Testis (tissue), 3 donors: ENCODE results near the gene EFR3B. TPM values are rescaled to one million over a fixed set of nuclear protein-coding genes. Genes with fewer than 3 reads are reported as not detected.

ENCODE experiments used
- DNase-seq: peaks from one replicate; pipeline ENCODE4 v3.0.0-alpha.2; 2019
- H3K27ac ChIP-seq, 2 donors: fragments of 200-600 bp; sonication (generic); one replicate each; pipeline ENCODE4 v1.5.1; 2019
- H3K27me3 ChIP-seq: fragments of 200-600 bp; sonication (generic); one replicate; pipeline ENCODE4 v1.5.1; 2019
- H3K36me3 ChIP-seq: fragments of 200-600 bp; sonication (generic); one replicate; pipeline ENCODE4 v1.5.1; 2017; ENCODE audit warnings: low read depth; ENCODE audit errors: missing control alignments
- H3K4me1 ChIP-seq: fragments of 200-600 bp; sonication (generic); one replicate; pipeline ENCODE4 v1.5.1; 2019
- H3K4me3 ChIP-seq, 2 donors: fragments of 200-600 bp; sonication (generic); one replicate each; pipeline ENCODE4 v1.5.1; 2017 to 2019
- H3K9me3 ChIP-seq: fragments of 200-600 bp; sonication (generic); one replicate; pipeline ENCODE4 v1.5.1; 2017
- CTCF ChIP-seq, 3 experiments: fragments of 450-650 bp in 2 of 3; fragments of 200-600 bp in 1 of 3; sonication (generic) in 1 of 3; IDR thresholded peaks; one replicate each; pipeline ENCODE4 v1.5.1; 2016 to 2019; ENCODE audit warnings: antibody characterized with exemption in 3 of 3, mild to moderate bottlenecking in 2 of 3, moderate library complexity in 1 of 3
- POLR2A ChIP-seq: fragments of 450-650 bp; IDR thresholded peaks from one replicate; pipeline ENCODE4 v1.6.1; 2017; ENCODE audit warnings: antibody characterized with exemption, mild to moderate bottlenecking, moderate library complexity
- WGBS, 2 donors: methylation state at CpG; one replicate each; pipeline ENCODE4 v1.1.5; 2018; 5-methylcytosine and 5-hydroxymethylcytosine counted together
- intact Hi-C: fragments of 100-400 bp; cut with DNase I; formaldehyde crosslinking; loops from one replicate; pipeline ENCODE4 v1.15.1; 2023; ENCODE audit warnings: low total_unique reads
- polyA plus RNA-seq: library from polyadenylated mRNA; stranded (reverse); fragments of 350-450 nt; fragmentation: Illumina TruSeq; extraction: RNeasy Lipid Tissue Mini Kit (QIAGEN cat#74804); gene quantifications from one replicate; pipeline ENCODE4 v1.2.3, GENCODE V29; 2014; ENCODE audit warnings: low read depth, low replicate concordance; ENCODE audit not compliant: insufficient read depth
- total RNA-seq, 2 donors: library from RNA; depleted of rRNA; stranded (reverse); fragments of >200 nt; gene quantifications; one replicate each; pipeline ENCODE4 v1.2.3, GENCODE V29; 2016

Gene EFR3B
- total and polyA plus RNA-seq, 3 donors from 2014 or later, result 3.0 to 3.7 (median 3.6) TPM

GRCh38 chr2:25041307-25041927 is 459 bp upstream of the EFR3B start:
- 1% methylated on average over 22 to 28 of the region's 28 CpGs for WGBS, 2 donors
- no peaks in the 10 kb centered on the region for H3K9me3 ChIP-seq
- H3K4me3 ChIP-seq, result peak overlapping the region; percentile 60 to 82
- DNase-seq, result peak; percentile 49
- H3K27ac ChIP-seq, result no peak overlapping the region
- H3K4me1 ChIP-seq, result peaks cover 12% of the 10 kb centered on the region
- no peaks in the 10 kb centered on the region for H3K27me3 ChIP-seq
- peak in 2 of 3 experiments; percentile 9 to 11 for TF ChIP-seq CTCF (IDR thresholded peaks at IDR 0.05)
- TF ChIP-seq POLR2A, result no peak
- intact Hi-C loops, result loop anchor here (10.0 kb wide), 1 partner anchor 83 kb away; no protein-coding TSS in a partner anchor
- no peaks in the 10 kb centered on the region for H3K36me3 ChIP-seq

GRCh38 chr2:25042321-25043240 is 705 bp downstream of the EFR3B start:
- H3K27ac ChIP-seq, result peak overlapping the region; percentile 31 to 47
- no peak for TF ChIP-seq CTCF (IDR thresholded peaks at IDR 0.05)
- no peak for TF ChIP-seq POLR2A
- H3K36me3 ChIP-seq, result no peaks in the 10 kb centered on the region
- peak overlapping the region; percentile 60 to 82 for H3K4me3 ChIP-seq
- intact Hi-C loops, result loop anchor here (10.0 kb wide), 1 partner anchor 82 kb away; no protein-coding TSS in a partner anchor
- WGBS, 2 donors, result 1 to 4% methylated on average over 7 to 62 of the region's 76 CpGs
- no peaks in the 10 kb centered on the region for H3K27me3 ChIP-seq
- H3K9me3 ChIP-seq, result no peaks in the 10 kb centered on the region
- H3K4me1 ChIP-seq, result peaks cover 12% of the 10 kb centered on the region
- peak; percentile 27 for DNase-seq

- Histone ChIP-seq H3K4me3 (no peak overlapping the region), H3K27me3 (no peaks in the 10 kb centered on the region), H3K4me1 (peaks cover 12% of the 10 kb centered on the region), H3K9me3 (no peaks in the 10 kb centered on the region), H3K27ac (no peak overlapping the region), H3K36me3 (no peaks in the 10 kb centered on the region)
- DNase-seq, result no peak
- intact Hi-C loops, result loop anchor here (10.0 kb wide), 1 partner anchor 81 kb away; no protein-coding TSS in a partner anchor
- TF ChIP-seq CTCF (IDR thresholded peaks at IDR 0.05) (no peak), POLR2A (no peak)
- 18 to 26% methylated on average over 8 of the region's 8 CpGs for WGBS, 2 donors
Observed at GRCh38 chr2:25043241-25043867, 1.5 kb downstream of the EFR3B start.

GRCh38 chr2:25044011-25044410 is 2.1 kb downstream of the EFR3B start:
- H3K9me3 ChIP-seq, result no peaks in the 10 kb centered on the region
- DNase-seq, result no peak
- 68 to 73% methylated on average over 1 of the region's 1 CpG for WGBS, 2 donors
- no peak overlapping the region for H3K27ac ChIP-seq
- no peaks in the 10 kb centered on the region for H3K36me3 ChIP-seq
- peaks cover 12% of the 10 kb centered on the region for H3K4me1 ChIP-seq
- intact Hi-C loops, result loop anchor here (10.0 kb wide), 1 partner anchor 81 kb away; no protein-coding TSS in a partner anchor
- H3K27me3 ChIP-seq, result no peaks in the 10 kb centered on the region
- TF ChIP-seq POLR2A, result no peak
- no peak for TF ChIP-seq CTCF (IDR thresholded peaks at IDR 0.05)
- no peak overlapping the region for H3K4me3 ChIP-seq
